Measurements from ENCODE around the gene RPH3AL.
"Not testable (repeated sequence)": the region's sequence is repeated elsewhere in the genome, so short reads cannot be mapped to it uniquely, and the experiment has no call there.

The RPH3AL gene

GRCh38 chr17:202501-202951 is 150.1 kb downstream of the RPH3AL start:
- DNase-seq (ENCODE audit: low spot score), result no peak

GRCh38 chr17:201736-202135 is 150.9 kb downstream of the RPH3AL start:
- not testable (repeated sequence) for DNase-seq (ENCODE audit: low spot score)

- DNase-seq (ENCODE audit: low spot score), result not testable (repeated sequence)
Measured at GRCh38 chr17:201257-201656, 151.3 kb downstream of the RPH3AL start.

DNA sequence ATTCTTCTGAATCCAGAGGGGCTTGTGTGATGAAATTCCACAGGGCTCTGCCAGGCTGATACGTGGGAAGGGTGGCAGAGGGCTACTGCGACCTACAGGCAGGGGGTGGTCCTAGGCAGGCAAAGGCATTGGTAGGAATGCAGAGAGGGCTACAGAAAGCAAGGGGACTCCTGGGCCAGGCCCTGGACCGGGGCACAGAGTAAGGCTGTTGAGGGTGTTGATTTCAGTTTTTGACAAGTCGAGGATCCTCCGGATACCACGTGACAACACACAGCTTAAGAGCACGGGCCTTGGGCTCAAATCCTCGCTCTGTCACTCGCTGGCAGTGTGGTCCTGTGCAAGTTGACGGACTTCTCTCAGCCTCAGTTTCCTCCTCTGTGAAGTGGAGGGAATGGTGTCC is 152.0 kb downstream of the RPH3AL start:
- no peak for DNase-seq (ENCODE audit: low spot score)

GRCh38 chr17:199806-200545 is 152.6 kb downstream of the RPH3AL start:
- no peak for DNase-seq (ENCODE audit: low spot score)

GRCh38 chr17:199191-199604 is 153.4 kb downstream of the RPH3AL start:
- DNase-seq (ENCODE audit: low spot score), result no peak

DNA sequence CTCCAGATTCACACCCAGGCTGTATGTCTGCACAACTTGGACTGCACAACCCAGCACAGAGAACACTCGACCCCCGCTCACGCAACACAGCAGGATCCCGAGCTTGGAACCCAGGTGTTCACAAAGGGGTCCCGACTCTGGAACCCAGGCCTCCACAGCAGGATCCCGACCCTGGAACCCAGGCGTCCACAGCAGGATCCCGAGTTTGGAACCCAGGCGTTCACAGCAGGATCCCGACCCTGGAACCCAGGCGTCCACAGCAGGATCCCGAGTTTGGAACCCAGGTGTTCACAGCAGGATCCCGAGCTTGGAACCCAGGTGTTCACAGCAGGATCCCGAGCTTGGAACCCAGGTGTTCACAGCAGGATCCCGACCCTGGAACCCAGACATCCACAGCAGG is 154.4 kb downstream of the RPH3AL start:
- not testable (repeated sequence) for DNase-seq (ENCODE audit: low spot score)

GRCh38 chr17:197352-197751 is 155.3 kb downstream of the RPH3AL start:
- no peak for DNase-seq (ENCODE audit: low spot score)

DNA sequence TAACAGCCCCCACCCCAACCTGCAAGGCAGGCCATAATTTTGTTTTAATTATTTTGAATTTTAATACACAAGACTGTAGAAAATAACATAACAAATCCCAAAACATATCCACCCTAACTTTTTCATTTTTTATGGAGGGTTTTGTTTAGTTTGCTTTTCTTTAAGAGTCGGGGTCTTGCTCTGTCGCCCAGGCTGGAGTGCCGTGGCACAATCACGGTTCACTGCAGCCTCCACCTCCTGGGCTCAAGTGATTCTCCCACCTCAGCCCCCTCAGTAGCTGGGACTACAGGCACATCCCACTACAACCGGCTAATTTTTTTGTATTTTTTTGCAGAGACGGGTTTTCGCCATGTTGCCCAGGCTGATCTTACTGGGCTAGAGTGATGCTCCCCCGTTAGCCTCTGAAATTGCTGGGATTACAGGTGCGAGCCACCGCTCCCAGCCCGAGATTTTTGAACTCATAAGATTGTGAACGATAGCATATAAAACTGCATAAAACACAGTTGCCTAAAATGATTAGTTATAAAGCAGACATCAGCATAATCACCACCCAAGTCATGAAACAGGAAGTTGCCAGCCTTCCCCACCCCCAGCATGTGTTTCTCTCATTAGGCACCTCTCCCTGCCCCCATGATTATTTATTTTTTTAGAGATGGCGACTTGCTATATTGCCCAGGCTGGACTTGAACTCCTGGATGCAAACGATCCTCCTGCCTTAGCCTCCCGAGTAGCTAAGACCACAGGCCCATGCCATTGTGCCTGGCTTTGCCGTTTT is 157.6 kb downstream of the RPH3AL start:
- DNase-seq (ENCODE audit: low spot score), result no peak

- no peak for DNase-seq (ENCODE audit: low spot score)
Measured at GRCh38 chr17:193841-194806, 158.5 kb downstream of the RPH3AL start.

GRCh38 chr17:193426-193810 is 159.2 kb downstream of the RPH3AL start:
- DNase-seq (ENCODE audit: low spot score), result no peak

- DNase-seq (ENCODE audit: low spot score), result no peak
Measured at GRCh38 chr17:192666-193425, 159.8 kb downstream of the RPH3AL start.

DNA sequence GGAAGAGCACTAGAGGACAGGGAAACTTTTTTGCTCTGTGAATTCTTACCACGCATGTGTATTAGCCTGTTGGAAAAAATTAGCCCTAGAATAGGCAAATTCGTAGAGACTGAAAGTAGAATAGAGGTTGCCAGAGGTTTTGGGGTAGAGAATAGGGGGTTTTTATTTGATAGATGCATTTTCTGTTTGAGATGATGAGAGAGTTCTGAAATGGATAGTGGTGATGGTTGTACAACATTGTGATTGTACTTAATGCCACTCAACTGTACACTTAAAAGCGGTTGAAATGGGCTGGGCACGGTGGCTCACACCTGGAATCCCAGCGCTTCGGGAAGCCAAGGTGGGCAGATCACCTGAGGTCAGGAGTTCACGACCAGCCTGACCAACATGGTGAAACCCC is 163.2 kb downstream of the RPH3AL start:
- no peak for DNase-seq (ENCODE audit: low spot score)

GRCh38 chr17:187130-187529 is 165.5 kb downstream of the RPH3AL start:
- no peak for DNase-seq (ENCODE audit: low spot score)

DNA sequence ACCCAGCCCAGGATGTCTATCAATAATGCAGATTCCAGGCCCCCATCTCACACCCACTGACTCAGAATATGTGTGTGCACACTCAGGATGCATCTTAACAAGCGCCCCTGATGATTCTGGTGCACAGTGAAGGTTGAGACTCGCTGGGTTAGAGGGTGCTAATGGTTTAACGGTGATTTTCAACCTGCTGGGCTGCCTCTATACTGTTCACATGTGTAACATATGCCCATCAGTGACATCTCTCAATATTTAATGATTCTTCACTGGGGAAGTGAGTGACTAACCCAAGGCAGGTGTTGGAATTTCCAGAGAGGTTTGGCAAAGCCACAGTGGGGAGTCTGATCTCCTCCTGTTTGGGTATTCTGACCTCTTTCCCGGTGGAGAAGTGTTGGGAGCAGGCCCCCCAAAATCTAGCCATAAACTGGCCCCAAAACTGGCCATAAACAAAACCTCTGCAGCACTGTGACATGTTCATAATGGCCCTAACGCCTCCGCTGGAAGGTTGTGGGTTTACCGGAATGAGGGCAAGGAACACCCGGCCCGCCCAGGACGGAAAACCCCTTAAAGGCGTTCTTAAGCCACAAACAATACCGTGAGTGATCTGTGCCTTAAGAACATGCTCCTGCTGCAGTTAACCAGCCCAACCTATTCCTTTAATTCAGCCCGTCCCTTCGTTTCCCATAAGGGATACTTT is 167.0 kb downstream of the RPH3AL start:
- DNase-seq (ENCODE audit: low spot score), result no peak

- no peak for DNase-seq (ENCODE audit: low spot score)
Measured at GRCh38 chr17:183021-183420, 169.6 kb downstream of the RPH3AL start.

GRCh38 chr17:182050-182751 is 170.4 kb downstream of the RPH3AL start:
- no peak for DNase-seq (ENCODE audit: low spot score)

- no peak for DNase-seq (ENCODE audit: low spot score)
Measured at GRCh38 chr17:181245-182049, 171.2 kb downstream of the RPH3AL start, which contains the start of gene DOC2B. TSS of gene DOC2B (minus strand) at chr17:181650. CDS start at chr17:181479, 171 bp downstream.

Data from NAMALWA (cell line).